MM.1S (cell line): ENCODE measurements around the gene RHOB.
"Not testable (repeated sequence)": the region's sequence is repeated elsewhere in the genome, so short reads cannot be mapped to it uniquely, and the experiment has no call there.

Source experiments
- DNase-seq: peaks from one replicate; pipeline ENCODE4 v3.0.0-alpha.2; 2015
- H2AFZ ChIP-seq: fragments of 300-600 bp; sonication (generic); 2 replicates; pipeline ENCODE4 v1.6.0; 2016; ENCODE audit warnings: antibody characterized with exemption, low read length
- H3F3A ChIP-seq: fragments of 300-600 bp; sonication (generic); 2 replicates; pipeline ENCODE4 v1.6.1; 2016; ENCODE audit warnings: mild to moderate bottlenecking, antibody characterized with exemption, low read length, moderate library complexity, mixed read lengths; ENCODE audit not compliant: insufficient read depth
- H3K27ac ChIP-seq: fragments of 300-600 bp; sonication (generic); 2 replicates; pipeline ENCODE4 v1.5.1; 2016; ENCODE audit warnings: mild to moderate bottlenecking, low read length
- H3K27me3 ChIP-seq: fragments of 300-600 bp; sonication (generic); replicated peaks from 2 replicates; pipeline ENCODE4 v1.6.0; 2016; ENCODE audit warnings: low read length; ENCODE audit not compliant: insufficient read depth
- H3K36me3 ChIP-seq: fragments of 300-600 bp; sonication (generic); replicated peaks from 2 replicates; pipeline ENCODE4 v1.6.1; 2016; ENCODE audit warnings: mild to moderate bottlenecking, low read length, mixed read lengths; ENCODE audit not compliant: insufficient read depth
- H3K4me1 ChIP-seq: fragments of 300-600 bp; sonication (generic); 2 replicates; pipeline ENCODE4 v1.6.1; 2016; ENCODE audit warnings: low read length, mixed read lengths
- H3K4me2 ChIP-seq: fragments of 300-600 bp; sonication (generic); 2 replicates; pipeline ENCODE4 v1.6.0; 2016; ENCODE audit warnings: low read depth, low read length
- H3K4me3 ChIP-seq: fragments of 300-600 bp; sonication (generic); 2 replicates; pipeline ENCODE4 v1.5.1; 2016; ENCODE audit warnings: low read length, mixed read lengths
- H3K79me2 ChIP-seq: fragments of 300-600 bp; sonication (generic); 2 replicates; pipeline ENCODE4 v1.6.1; 2016; ENCODE audit warnings: mixed run types, low read length, mixed read lengths
- H3K9ac ChIP-seq: fragments of 300-600 bp; sonication (generic); 2 replicates; pipeline ENCODE4 v1.6.1; 2016; ENCODE audit warnings: low read length, mixed read lengths
- H3K9me2 ChIP-seq: fragments of 300-600 bp; sonication (generic); replicated peaks from 2 replicates; pipeline ENCODE4 v1.6.1; 2016; ENCODE audit warnings: mild to moderate bottlenecking, low read length, mixed read lengths; ENCODE audit not compliant: insufficient read depth
- H3K9me3 ChIP-seq: fragments of 300-600 bp; sonication (generic); replicated peaks from 2 replicates; pipeline ENCODE4 v1.6.1; 2016; ENCODE audit warnings: mild to moderate bottlenecking, low read length, mixed read lengths; ENCODE audit not compliant: insufficient read depth
- H4K20me1 ChIP-seq: fragments of 300-600 bp; sonication (generic); 2 replicates; pipeline ENCODE4 v1.6.1; 2016; ENCODE audit warnings: mild to moderate bottlenecking, low read length, moderate library complexity, mixed read lengths; ENCODE audit not compliant: insufficient read depth
- CTCF ChIP-seq: fragments of 300-600 bp; sonication (generic); IDR thresholded peaks from 2 replicates; pipeline ENCODE4 v1.5.1; 2016; ENCODE audit warnings: antibody characterized with exemption, low read length, mixed read lengths
- EZH2 ChIP-seq: fragments of 300-600 bp; sonication (generic); optimal IDR thresholded peaks from 2 replicates; pipeline ENCODE3; 2017; ENCODE audit warnings: low read depth, mild to moderate bottlenecking, antibody characterized with exemption, low read length, mixed read lengths
- EZH2phosphoT487 ChIP-seq: fragments of 300-600 bp; sonication (generic); IDR thresholded peaks from 2 replicates; pipeline ENCODE4 v1.6.1; 2018; ENCODE audit warnings: antibody characterized with exemption, low read length

The RHOB gene

GRCh38 chr2:20433249-20433648 is 13.6 kb upstream of the RHOB start:
- Histone ChIP-seq H3K36me3 (no peaks in the 10 kb centered on the region), H3K4me3 (no peak overlapping the region), H3K9me3 (no peaks in the 10 kb centered on the region), H3K79me2 (no peaks in the 10 kb centered on the region), H3K9ac (no peak overlapping the region), H4K20me1 (no peaks in the 10 kb centered on the region), H2AFZ (no peak overlapping the region), H3K27ac (no peak overlapping the region), H3K9me2 (no peaks in the 10 kb centered on the region), H3F3A (peaks cover 11% of the 10 kb centered on the region), H3K4me1 (peaks cover 31% of the 10 kb centered on the region), H3K4me2 (no peak overlapping the region), H3K27me3 (no peaks in the 10 kb centered on the region)
- TF ChIP-seq EZH2phosphoT487 (no peak), CTCF (no peak), EZH2 (no peak)
- no peak for DNase-seq

DNA sequence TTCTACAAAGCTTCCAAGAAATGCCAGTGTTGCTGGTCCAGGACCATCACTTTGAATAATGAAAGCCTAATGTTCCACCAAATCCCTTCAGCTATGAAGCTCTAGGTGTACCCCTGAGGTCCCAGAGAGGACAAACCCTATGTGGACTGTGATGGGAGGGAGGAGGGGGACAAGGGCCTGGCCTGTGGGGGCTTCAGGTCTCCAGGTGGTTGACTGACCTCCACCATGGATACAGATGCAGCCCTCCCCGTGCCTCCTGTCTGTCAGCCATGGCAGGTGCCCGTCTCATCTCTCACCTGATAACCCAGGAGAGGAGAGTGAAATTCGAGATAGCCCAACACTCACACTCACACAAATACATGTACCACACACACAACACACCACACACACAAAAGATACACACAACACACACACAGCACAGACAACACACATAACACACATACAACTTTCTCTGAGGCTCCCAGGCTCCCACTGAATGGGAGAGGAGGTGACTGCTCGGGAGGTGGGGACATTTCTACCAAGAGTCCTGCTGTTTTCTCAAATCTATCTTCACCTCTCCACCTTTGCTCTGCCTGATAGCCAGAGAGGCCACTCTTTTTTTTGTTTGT is 12.8 kb upstream of the RHOB start:
- Histone ChIP-seq H3K4me2 (no peak overlapping the region), H3K4me3 (no peak overlapping the region), H3K4me1 (peaks cover 22% of the 10 kb centered on the region), H3K36me3 (no peaks in the 10 kb centered on the region), H3K9me2 (no peaks in the 10 kb centered on the region), H3K79me2 (no peaks in the 10 kb centered on the region), H2AFZ (no peak overlapping the region), H3K27ac (no peak overlapping the region), H3K9ac (no peak overlapping the region), H3K27me3 (no peaks in the 10 kb centered on the region), H3K9me3 (no peaks in the 10 kb centered on the region), H4K20me1 (no peaks in the 10 kb centered on the region), H3F3A (peaks cover 10% of the 10 kb centered on the region)
- TF ChIP-seq EZH2 = no peak
- TF ChIP-seq CTCF = no peak
- TF ChIP-seq EZH2phosphoT487 = no peak
- no peak for DNase-seq

DNA sequence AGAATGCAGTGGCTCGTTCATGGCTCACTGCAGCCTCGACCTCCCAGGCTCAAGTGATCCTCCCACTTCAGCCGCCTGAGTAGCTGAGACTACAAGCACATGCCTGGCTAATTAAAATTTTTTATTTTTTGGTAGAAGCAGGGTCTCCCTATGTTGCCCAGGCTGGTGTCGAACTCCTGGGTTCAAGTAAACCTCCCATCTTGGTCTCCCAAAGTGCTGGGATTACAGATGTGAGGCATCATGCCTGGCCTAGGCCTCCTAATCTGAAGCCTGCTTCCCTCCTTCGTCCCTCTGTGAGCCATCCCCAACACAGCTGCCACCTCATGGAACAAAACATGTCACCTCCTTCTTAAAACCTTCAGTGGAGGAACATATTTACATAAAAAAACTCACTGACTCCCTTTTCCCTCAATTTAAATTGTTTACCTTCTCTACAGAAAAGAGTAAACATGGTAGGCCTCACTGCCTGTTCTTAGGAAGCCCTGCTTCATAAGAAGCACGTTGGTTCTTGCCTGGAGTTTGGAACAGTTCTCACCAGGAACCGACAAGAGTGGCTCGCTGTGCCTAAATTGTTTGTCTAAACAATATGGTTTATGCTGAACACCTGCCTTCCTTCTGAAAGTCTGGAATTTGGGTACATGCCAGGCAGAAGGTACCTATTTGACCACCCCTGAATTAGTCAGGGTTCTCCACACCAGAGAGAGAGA is 12.1 kb upstream of the RHOB start:
- no peak for DNase-seq
- Histone ChIP-seq H2AFZ (no peak overlapping the region), H3K4me2 (no peak overlapping the region), H3K36me3 (no peaks in the 10 kb centered on the region), H4K20me1 (no peaks in the 10 kb centered on the region), H3K27ac (no peak overlapping the region), H3K27me3 (no peaks in the 10 kb centered on the region), H3K4me1 (peaks cover 16% of the 10 kb centered on the region), H3K9me3 (no peaks in the 10 kb centered on the region), H3K9me2 (no peaks in the 10 kb centered on the region), H3K9ac (no peak overlapping the region), H3K4me3 (no peak overlapping the region), H3K79me2 (no peaks in the 10 kb centered on the region), H3F3A (peaks cover 4% of the 10 kb centered on the region; the same call in 1 of the 2 replicates)
- TF ChIP-seq EZH2phosphoT487 (no peak), EZH2 (no peak), CTCF (no peak)

DNA sequence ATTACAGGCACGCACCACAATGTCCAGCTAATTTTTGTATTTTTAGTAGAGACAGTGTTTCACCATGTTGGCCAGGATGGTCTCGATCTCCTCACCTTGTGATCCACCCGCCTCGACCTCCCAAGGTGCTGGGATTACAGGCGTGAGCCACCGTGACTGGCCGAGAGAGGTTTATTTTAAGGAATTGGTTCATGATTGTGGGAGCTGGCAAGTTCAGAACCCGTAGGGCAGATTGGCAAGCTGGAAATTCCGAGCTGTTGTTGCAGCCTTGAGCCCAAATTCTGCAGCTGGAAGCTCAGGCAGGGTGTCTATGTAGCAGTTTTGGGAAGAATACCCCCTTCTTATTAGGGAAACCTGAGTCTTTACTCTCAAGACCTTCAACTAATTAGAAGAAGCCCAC is 11.4 kb upstream of the RHOB start:
- not testable (repeated sequence) for H3K4me1 ChIP-seq, H3K79me2 ChIP-seq, H3K27ac ChIP-seq, DNase-seq, H3K4me2 ChIP-seq, H3K9me3 ChIP-seq, H3K4me3 ChIP-seq, H4K20me1 ChIP-seq, H3K27me3 ChIP-seq, H3K9me2 ChIP-seq, H2AFZ ChIP-seq, H3K9ac ChIP-seq, H3F3A ChIP-seq, H3K36me3 ChIP-seq
